Activated T-cell treated with anti-CD3 and anti-CD28 coated beads, Interleukin-2, amount 50 U/mL, for 72 hours (primary cell): ENCODE measurements around the gene PDZD2. TPM values are rescaled to one million over a fixed set of nuclear protein-coding genes. Genes with fewer than 3 reads are reported as not detected.

Source experiments
- ATAC-seq, 2 donors: fragments of 150-1000 bp; cut with Tn5 transposase; replicated peaks in 1 of 2; 2 replicates each; pipeline ENCODE4 v1.10.0; 2021; ENCODE audit warnings: moderate library complexity in 2 of 2, mild to moderate bottlenecking in 1 of 2
- DNase-seq, 2 donors: peaks; one replicate each; pipeline ENCODE4 v3.0.0; 2021 to 2022; ENCODE audit warnings: mixed read lengths in 1 of 2
- H3K27ac Mint-ChIP-seq: one replicate; pipeline ENCODE4 v1.8.0; 2022; ENCODE audit warnings: mild to moderate bottlenecking, moderate library complexity, mixed read lengths
- H3K27me3 Mint-ChIP-seq: one replicate; pipeline ENCODE4 v1.8.0; 2022; ENCODE audit warnings: low read depth, mixed read lengths
- H3K36me3 Mint-ChIP-seq, 2 donors: one replicate each; pipeline ENCODE4 v1.8.0; 2022; ENCODE audit warnings: mixed read lengths in 2 of 2, mild to moderate bottlenecking in 1 of 2; ENCODE audit not compliant: insufficient read depth in 2 of 2
- H3K4me1 Mint-ChIP-seq: one replicate; pipeline ENCODE4 v1.8.0; 2022; ENCODE audit warnings: low read depth, mixed read lengths
- H3K4me3 Mint-ChIP-seq, 2 donors: one replicate each; pipeline ENCODE4 v1.8.0; 2022; ENCODE audit warnings: mild to moderate bottlenecking in 2 of 2, mixed read lengths in 2 of 2, moderate library complexity in 2 of 2
- H3K9me3 Mint-ChIP-seq, 2 donors: one replicate each; pipeline ENCODE4 v1.8.0; 2022; ENCODE audit warnings: mixed read lengths in 2 of 2
- total RNA-seq, 2 donors: library from RNA; stranded (reverse); gene quantifications; one replicate each; pipeline ENCODE4 v1.2.3, GENCODE V29; 2022

Gene PDZD2
- total RNA-seq, 2 donors from 2014 or later: 0.02 TPM; not detected in 1

GRCh38 chr5:31641575-31641974 is 2.6 kb downstream of the PDZD2 start:
- Mint-ChIP-seq H3K4me3 (no peak overlapping the region), H3K36me3 (no peaks in the 10 kb centered on the region), H3K27ac (no peak overlapping the region), H3K4me1 (peaks cover 9% of the 10 kb centered on the region), H3K27me3 (peaks cover 21% of the 10 kb centered on the region), H3K9me3 (no peaks in the 10 kb centered on the region)
- no peak for ATAC-seq
- no peak for DNase-seq

- Mint-ChIP-seq H3K9me3 (no peaks in the 10 kb centered on the region), H3K4me1 (no peaks in the 10 kb centered on the region), H3K36me3 (no peaks in the 10 kb centered on the region), H3K27ac (no peak overlapping the region), H3K4me3 (no peak overlapping the region), H3K27me3 (peaks cover 14% of the 10 kb centered on the region)
- no peak for ATAC-seq
- no peak for DNase-seq
Measured at GRCh38 chr5:31645420-31646081, 6.6 kb downstream of the PDZD2 start.

DNA sequence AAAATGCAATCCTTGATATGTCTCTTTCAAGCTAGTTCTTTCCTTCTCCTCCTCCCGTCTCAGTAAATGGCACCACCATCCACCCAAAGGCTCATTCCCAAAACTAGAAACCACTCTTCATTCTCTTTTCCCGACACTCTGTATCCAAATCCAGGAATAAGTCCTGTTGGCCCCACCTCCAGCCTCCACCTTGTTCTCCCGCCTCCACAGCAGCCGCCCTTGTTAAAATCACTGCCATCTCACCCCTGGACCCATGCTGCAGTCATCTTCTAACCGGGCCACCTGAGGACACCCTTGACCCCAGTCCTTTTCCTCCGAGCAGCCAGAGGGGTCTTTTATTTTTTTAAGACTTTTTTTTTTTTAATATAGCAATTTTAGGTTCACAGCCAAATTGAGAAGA is 9.4 kb downstream of the PDZD2 start:
- ATAC-seq: no peak
- Mint-ChIP-seq H3K9me3 (no peaks in the 10 kb centered on the region), H3K27me3 (peaks cover 14% of the 10 kb centered on the region), H3K27ac (no peak overlapping the region), H3K4me3 (no peak overlapping the region), H3K4me1 (no peaks in the 10 kb centered on the region), H3K36me3 (no peaks in the 10 kb centered on the region)
- DNase-seq: no peak

DNA sequence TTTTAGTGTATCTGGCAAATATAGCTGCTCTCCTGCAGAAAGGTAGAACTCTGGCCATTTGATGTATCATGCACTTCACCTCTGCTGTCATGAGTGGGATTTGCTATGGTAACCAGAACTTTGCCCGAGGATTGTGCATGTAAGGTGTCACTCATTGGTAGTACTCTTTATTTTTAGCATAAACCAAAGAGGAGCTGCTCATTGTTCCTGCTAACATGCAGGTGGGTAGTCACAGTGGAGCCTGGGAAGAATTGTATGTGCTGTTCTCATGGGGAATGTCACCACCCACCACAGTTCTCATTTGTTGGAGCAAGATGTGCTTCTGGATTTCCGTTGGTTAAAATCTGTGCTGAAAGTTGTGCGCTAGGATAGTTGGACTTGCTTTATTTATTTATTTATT is 12.3 kb downstream of the PDZD2 start:
- DNase-seq (no peak), ATAC-seq (no peak)
- Mint-ChIP-seq H3K27ac (no peak overlapping the region), H3K27me3 (peaks cover 26% of the 10 kb centered on the region), H3K4me1 (no peaks in the 10 kb centered on the region), H3K36me3 (no peaks in the 10 kb centered on the region), H3K4me3 (no peak overlapping the region), H3K9me3 (no peaks in the 10 kb centered on the region)

DNA sequence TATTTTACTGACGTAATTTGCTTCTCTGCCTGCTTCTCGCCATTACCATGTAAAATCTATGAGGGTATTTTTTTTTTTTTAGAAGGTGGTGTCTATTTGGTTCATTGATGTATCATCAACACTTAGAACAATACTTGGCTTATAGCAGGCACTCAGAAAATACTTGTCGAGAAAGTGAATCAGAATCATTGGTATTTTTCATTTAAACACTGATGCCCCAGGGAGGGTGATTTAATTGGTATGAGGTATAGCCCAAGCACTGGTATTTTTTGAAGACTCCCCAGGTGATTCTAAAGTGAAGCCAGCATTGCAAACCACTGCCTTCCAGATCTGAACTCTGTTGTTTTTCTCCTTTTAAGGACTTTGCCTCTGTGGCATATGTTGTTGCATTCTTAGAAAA is 16.6 kb downstream of the PDZD2 start:
- ATAC-seq (no peak), DNase-seq (no peak)
- peaks cover 0 to 1% of the 10 kb centered on the region in 2 donors for H3K36me3 Mint-ChIP-seq

DNA sequence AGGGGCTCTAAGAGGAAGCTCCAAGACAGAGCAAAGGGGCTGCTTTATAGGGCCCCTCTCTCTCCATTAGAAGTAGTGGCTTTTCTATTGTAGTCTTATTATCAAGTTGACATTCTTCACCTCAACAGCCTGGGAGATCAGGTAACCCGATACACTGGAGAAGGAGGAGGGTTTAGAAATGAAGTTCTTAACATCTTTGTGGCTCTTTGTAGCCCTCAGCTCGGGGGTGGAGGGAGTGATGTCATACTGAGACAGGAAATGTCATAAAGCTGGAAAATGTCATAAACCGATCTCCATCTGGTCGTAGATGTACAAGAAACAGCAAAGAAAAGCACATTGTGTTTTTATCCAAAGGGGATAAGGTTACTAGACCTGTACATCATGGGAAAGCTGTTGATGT is 17.9 kb downstream of the PDZD2 start:
- ATAC-seq (no peak), DNase-seq (no peak)
- no peak overlapping the region for H3K27ac Mint-ChIP-seq
- H3K27me3 Mint-ChIP-seq: peaks cover 12% of the 10 kb centered on the region
- H3K9me3 Mint-ChIP-seq: peaks cover 0 to 2% of the 10 kb centered on the region in 2 donors
- H3K4me1 Mint-ChIP-seq: no peaks in the 10 kb centered on the region
- H3K4me3 Mint-ChIP-seq: no peak overlapping the region
- H3K36me3 Mint-ChIP-seq: peaks cover 0 to 1% of the 10 kb centered on the region in 2 donors

More for the DNA sequence above, 16.6 kb downstream of the PDZD2 start:
- peaks cover 12% of the 10 kb centered on the region for H3K27me3 Mint-ChIP-seq
- H3K4me1 Mint-ChIP-seq: no peaks in the 10 kb centered on the region
- peaks cover 0 to 2% of the 10 kb centered on the region in 2 donors for H3K9me3 Mint-ChIP-seq
- no peak overlapping the region for H3K4me3 Mint-ChIP-seq
- no peak overlapping the region for H3K27ac Mint-ChIP-seq

DNA sequence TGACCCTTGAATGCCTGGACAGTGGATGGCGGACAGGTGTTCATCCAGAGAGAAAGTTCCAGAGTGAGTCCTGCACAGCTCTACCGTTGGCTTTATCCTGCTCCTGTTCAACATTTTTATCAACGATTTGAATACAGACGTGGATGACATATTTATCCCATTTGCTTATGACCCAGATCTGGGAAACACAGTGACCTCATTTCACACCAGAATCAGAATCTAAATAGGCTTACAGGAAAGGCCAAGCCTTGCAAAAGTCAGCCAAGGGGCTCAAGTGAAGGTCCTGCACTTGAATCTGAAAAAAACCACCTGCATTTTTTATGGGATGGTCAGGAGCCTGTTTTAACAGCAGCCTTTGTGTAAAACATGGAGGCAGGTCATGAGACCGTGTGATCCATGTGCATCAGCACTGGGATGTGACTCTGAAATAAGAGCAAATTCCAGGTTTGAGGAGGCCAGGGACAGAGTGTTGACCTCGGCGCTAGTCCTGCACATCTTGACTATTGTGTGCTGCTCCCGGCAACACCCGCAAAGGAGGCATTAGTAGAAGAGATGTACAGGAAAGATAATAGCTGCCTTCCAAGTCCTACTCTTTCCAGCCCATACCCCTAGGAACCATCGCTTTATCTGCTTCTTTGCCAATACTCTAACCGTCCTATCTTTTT is 18.5 kb downstream of the PDZD2 start:
- Mint-ChIP-seq H3K36me3 (peaks cover 0 to 1% of the 10 kb centered on the region in 2 donors), H3K27ac (no peak overlapping the region), H3K27me3 (peaks cover 12% of the 10 kb centered on the region), H3K4me1 (no peaks in the 10 kb centered on the region), H3K9me3 (peaks cover 0 to 2% of the 10 kb centered on the region in 2 donors), H3K4me3 (no peak overlapping the region)
- ATAC-seq (no peak), DNase-seq (no peak)

DNA sequence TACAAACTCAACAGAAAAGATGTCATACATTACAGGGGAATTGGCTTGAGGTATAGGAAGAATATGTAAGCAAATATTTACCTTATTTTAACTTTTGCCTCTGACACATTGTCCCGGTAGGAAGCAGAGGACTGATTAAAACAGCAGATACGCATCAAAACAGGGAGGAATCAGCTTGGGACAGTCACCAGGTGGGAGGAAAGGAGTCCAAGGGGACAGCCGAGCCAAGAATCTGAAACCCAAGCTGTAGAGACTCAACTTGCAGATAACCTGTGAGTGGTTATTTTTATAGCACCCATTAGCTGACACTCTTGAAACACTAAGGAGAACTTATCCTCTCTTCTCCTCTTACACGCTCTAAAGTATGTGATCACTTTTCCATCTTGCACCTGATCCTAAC is 22.3 kb downstream of the PDZD2 start:
- Mint-ChIP-seq H3K27ac (no peak overlapping the region), H3K4me1 (no peaks in the 10 kb centered on the region), H3K27me3 (no peaks in the 10 kb centered on the region), H3K4me3 (no peak overlapping the region), H3K9me3 (peaks cover 0 to 2% of the 10 kb centered on the region in 2 donors), H3K36me3 (peaks cover 0 to 1% of the 10 kb centered on the region in 2 donors)
- ATAC-seq (no peak), DNase-seq (no peak)

DNA sequence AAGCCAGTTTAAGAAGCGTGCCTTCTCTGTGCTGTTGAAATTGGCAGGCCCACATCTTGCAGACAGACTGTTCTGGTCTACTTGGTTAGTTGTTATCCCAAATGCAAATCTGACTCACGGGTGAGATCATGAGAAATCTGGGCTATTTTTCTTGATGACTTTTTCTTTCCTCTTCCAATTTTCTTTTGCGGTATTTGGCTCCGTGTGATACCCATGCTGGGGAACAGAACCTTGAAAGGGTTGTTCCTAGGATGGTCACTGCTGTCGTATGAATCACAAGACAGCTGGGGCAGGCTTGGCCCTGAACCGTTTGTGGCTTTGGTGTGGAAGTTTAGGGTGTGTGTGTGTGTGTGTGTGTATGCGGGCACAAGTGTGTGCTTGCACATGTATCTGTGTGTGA is 24.6 kb downstream of the PDZD2 start:
- Mint-ChIP-seq H3K27me3 (no peaks in the 10 kb centered on the region), H3K4me3 (no peak overlapping the region), H3K4me1 (no peaks in the 10 kb centered on the region), H3K9me3 (peaks cover 0 to 2% of the 10 kb centered on the region in 2 donors), H3K36me3 (peaks cover 0 to 1% of the 10 kb centered on the region in 2 donors), H3K27ac (no peak overlapping the region)
- DNase-seq (no peak), ATAC-seq (no peak)

GRCh38 chr5:31664566-31664965 is 25.6 kb downstream of the PDZD2 start:
- no peak overlapping the region for H3K4me3 Mint-ChIP-seq
- no peaks in the 10 kb centered on the region for H3K4me1 Mint-ChIP-seq
- DNase-seq: no peak
- no peaks in the 10 kb centered on the region for H3K27me3 Mint-ChIP-seq
- no peak overlapping the region for H3K27ac Mint-ChIP-seq
- H3K9me3 Mint-ChIP-seq: peaks cover 0 to 2% of the 10 kb centered on the region in 2 donors
- peaks cover 0 to 1% of the 10 kb centered on the region in 2 donors for H3K36me3 Mint-ChIP-seq
- no peak for ATAC-seq

DNA sequence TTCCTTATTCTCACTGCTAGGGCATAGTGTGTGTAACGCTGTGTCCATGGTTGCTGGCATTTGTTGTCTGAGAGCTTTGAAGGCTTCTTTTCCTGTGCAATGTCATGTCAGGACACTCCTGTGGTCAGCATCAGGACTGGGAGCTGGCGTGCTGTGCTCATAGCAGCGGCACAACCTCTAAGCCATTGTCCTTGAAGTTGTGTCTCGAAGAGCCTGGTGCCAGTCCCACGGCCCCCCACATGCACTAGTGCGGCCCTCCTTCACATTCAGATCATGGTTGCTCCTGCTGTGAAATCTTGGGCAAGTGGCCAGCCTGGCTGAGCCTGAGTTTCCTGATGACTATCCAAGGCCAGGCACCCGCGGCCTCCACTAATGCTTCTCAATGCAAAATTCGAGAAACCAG is 32.4 kb downstream of the PDZD2 start:
- Mint-ChIP-seq H3K36me3 (no peaks in the 10 kb centered on the region), H3K4me1 (no peaks in the 10 kb centered on the region), H3K4me3 (no peak overlapping the region), H3K27ac (no peak overlapping the region), H3K27me3 (no peaks in the 10 kb centered on the region), H3K9me3 (peaks cover 2% of the 10 kb centered on the region in 2 donors)
- DNase-seq (no peak), ATAC-seq (no peak)

- H3K36me3 Mint-ChIP-seq: no peaks in the 10 kb centered on the region
- H3K4me3 Mint-ChIP-seq: no peak overlapping the region
- no peak for ATAC-seq
- no peaks in the 10 kb centered on the region for H3K27me3 Mint-ChIP-seq
- H3K4me1 Mint-ChIP-seq: no peaks in the 10 kb centered on the region
- peaks cover 2% of the 10 kb centered on the region in 2 donors for H3K9me3 Mint-ChIP-seq
- no peak overlapping the region for H3K27ac Mint-ChIP-seq
- no peak for DNase-seq
Measured at GRCh38 chr5:31674371-31674951, 35.5 kb downstream of the PDZD2 start.

- Mint-ChIP-seq H3K4me1 (no peaks in the 10 kb centered on the region), H3K36me3 (no peaks in the 10 kb centered on the region), H3K4me3 (no peak overlapping the region), H3K27ac (no peak overlapping the region), H3K27me3 (no peaks in the 10 kb centered on the region), H3K9me3 (peaks cover 2% of the 10 kb centered on the region in 2 donors)
- ATAC-seq: no peak
- DNase-seq: no peak
Measured at GRCh38 chr5:31675472-31675871, 36.5 kb downstream of the PDZD2 start.
